PFSK-1 (cell line): Measurements from ENCODE around the gene ARHGAP15.

ENCODE experiments used
- POLR2AphosphoS5 ChIP-seq: IDR thresholded peaks from 2 replicates; pipeline ENCODE4 v1.6.1; 2012; ENCODE audit warnings: low read depth, mild to moderate bottlenecking, control low read depth, low read length, moderate library complexity
- REST ChIP-seq, 2 experiments: IDR thresholded peaks; 2 replicates each; pipeline versions ENCODE4 v1.6.1 to v1.8.0; 2011 to 2012; ENCODE audit warnings: low read depth in 2 of 2, low read length in 2 of 2, control low read depth in 1 of 2, inconsistent platforms in 1 of 2, mild to moderate bottlenecking in 1 of 2, moderate library complexity in 1 of 2; ENCODE audit not compliant: insufficient read depth in 1 of 2
- TAF1 ChIP-seq: IDR thresholded peaks from 2 replicates; pipeline ENCODE4 v1.6.1; 2012; ENCODE audit warnings: low read length, control low read depth, borderline replicate concordance; ENCODE audit not compliant: insufficient read depth

GRCh38 chr2:143480601-143481236, 351.5 kb downstream of the ARHGAP15 start:
- no peak for TF ChIP-seq REST (IDR thresholded peaks at IDR 0.05; ENCODE audit: insufficient read depth in 1 of 2, low read depth in 2 of 2, low read length in 2 of 2)
- TF ChIP-seq POLR2AphosphoS5 = no peak
- no peak for TF ChIP-seq TAF1
